Body of pancreas (tissue), 4 donors: ENCODE data around the gene DGKI. TPM values are rescaled to one million over a fixed set of nuclear protein-coding genes. Genes with fewer than 3 reads are reported as not detected.

Experiments
- ATAC-seq: fragments of 150-250 bp; one replicate; pipeline ENCODE4 v1.9.1; 2016
- DNase-seq, 4 donors: peaks; one replicate each; pipeline ENCODE4 v3.0.0-alpha.2; 2019
- H3K27ac ChIP-seq, 4 donors: fragments of 200-600 bp; sonication (generic); 1 replicate in 3 of 4; 2 replicates in 1 of 4; pipeline versions ENCODE4 v1.5.1 to v1.6.1; 2016 to 2019; ENCODE audit warnings: mild to moderate bottlenecking in 1 of 4, mixed read lengths in 1 of 4, moderate library complexity in 1 of 4
- H3K27me3 ChIP-seq, 2 donors: fragments of 200-600 bp; sonication (generic); one replicate each; pipeline ENCODE4 v1.6.0; 2016; ENCODE audit warnings: mild to moderate bottlenecking in 1 of 2
- H3K36me3 ChIP-seq, 2 donors: fragments of 200-600 bp; sonication (generic); replicated peaks in 1 of 2; 2 replicates each; pipeline ENCODE4 v1.5.1; 2016; ENCODE audit warnings: low read depth in 2 of 2; ENCODE audit not compliant: insufficient read depth in 1 of 2
- H3K4me1 ChIP-seq: fragments of 200-600 bp; sonication (generic); one replicate; pipeline ENCODE4 v1.6.0; 2016
- H3K4me3 ChIP-seq, 2 donors: fragments of 200-600 bp; sonication (generic); 1 replicate in 1 of 2; 2 replicates in 1 of 2; pipeline ENCODE4 v1.5.1; 2016 to 2019
- H3K9me3 ChIP-seq, 3 donors: fragments of 200-600 bp; sonication (generic); 1 replicate in 2 of 3; 2 replicates in 1 of 3; pipeline ENCODE4 v1.5.1; 2016
- CTCF ChIP-seq, 7 experiments: fragments of 450-650 bp in 4 of 7; fragments of 200-600 bp in 3 of 7; sonication (generic) in 3 of 7; IDR thresholded peaks; one replicate each; pipeline ENCODE4 v1.5.1; 2016 to 2019; ENCODE audit warnings: antibody characterized with exemption in 7 of 7
- POLR2A ChIP-seq, 3 donors: fragments of 450-650 bp; IDR thresholded peaks; one replicate each; pipeline ENCODE4 v1.6.1; 2016; ENCODE audit warnings: antibody characterized with exemption in 3 of 3, mild to moderate bottlenecking in 2 of 3
- WGBS, 2 donors: methylation state at CpG; one replicate each; pipeline ENCODE4 v1.1.5; 2017; 5-methylcytosine and 5-hydroxymethylcytosine counted together
- intact Hi-C: fragments of 100-400 bp; cut with DNase I; formaldehyde crosslinking; loops from one replicate; pipeline ENCODE4 v1.15.1; 2023
- total RNA-seq, 2 donors: library from RNA; depleted of rRNA; stranded (reverse); fragments of >200 nt; gene quantifications; one replicate each; pipeline ENCODE4 v1.1.0, GENCODE V29; 2016

The DGKI gene
- total RNA-seq, 2 donors from 2014 or later: 2.6 TPM; not detected in 1

- Histone ChIP-seq H3K9me3 (no peaks in the 10 kb centered on the region), H3K27ac (no peak overlapping the region), H3K4me3 (no peak overlapping the region), H3K36me3 (no peaks in the 10 kb centered on the region), H3K4me1 (no peaks in the 10 kb centered on the region), H3K27me3 (no peaks in the 10 kb centered on the region)
- intact Hi-C loops: no loop called here
- DNase-seq (no peak), ATAC-seq (no peak)
- no peak for TF ChIP-seq CTCF (IDR thresholded peaks at IDR 0.05)
- TF ChIP-seq POLR2A (IDR thresholded peaks at IDR 0.05): no peak
- WGBS, 2 donors: 49 to 50% methylated on average over 2 of the region's 2 CpGs
These were observed 339.7 kb downstream of the DGKI start for GRCh38 chr7:137507096-137507495.

DNA sequence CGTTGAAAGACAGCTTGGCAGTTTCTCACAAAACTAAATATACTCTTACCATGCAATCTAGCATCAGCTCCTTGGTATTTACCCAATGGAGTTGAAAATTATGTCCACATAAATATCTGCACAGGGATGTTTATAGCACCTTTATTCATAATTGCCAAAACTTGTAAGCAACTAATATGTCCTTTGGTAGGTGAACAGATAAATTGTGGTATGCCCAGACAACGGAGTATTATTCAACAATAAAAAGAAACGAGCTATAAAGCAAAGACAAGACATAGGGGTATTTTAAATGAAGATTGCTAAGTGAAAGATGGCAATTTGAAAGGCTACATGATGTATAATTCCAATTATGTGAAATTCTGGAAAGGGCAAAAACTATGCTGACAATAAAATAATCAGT lies 340.7 kb downstream of the DGKI start:
- intact Hi-C loops: no loop called here
- Histone ChIP-seq H3K36me3 (no peaks in the 10 kb centered on the region), H3K9me3 (no peaks in the 10 kb centered on the region), H3K4me1 (no peaks in the 10 kb centered on the region), H3K27ac (no peak overlapping the region), H3K4me3 (no peak overlapping the region), H3K27me3 (no peaks in the 10 kb centered on the region)
- 49 to 58% methylated on average over 3 of the region's 3 CpGs for WGBS, 2 donors
- TF ChIP-seq POLR2A (IDR thresholded peaks at IDR 0.05) (no peak), CTCF (IDR thresholded peaks at IDR 0.05) (no peak)
- DNase-seq: no peak
- no peak for ATAC-seq

DNA sequence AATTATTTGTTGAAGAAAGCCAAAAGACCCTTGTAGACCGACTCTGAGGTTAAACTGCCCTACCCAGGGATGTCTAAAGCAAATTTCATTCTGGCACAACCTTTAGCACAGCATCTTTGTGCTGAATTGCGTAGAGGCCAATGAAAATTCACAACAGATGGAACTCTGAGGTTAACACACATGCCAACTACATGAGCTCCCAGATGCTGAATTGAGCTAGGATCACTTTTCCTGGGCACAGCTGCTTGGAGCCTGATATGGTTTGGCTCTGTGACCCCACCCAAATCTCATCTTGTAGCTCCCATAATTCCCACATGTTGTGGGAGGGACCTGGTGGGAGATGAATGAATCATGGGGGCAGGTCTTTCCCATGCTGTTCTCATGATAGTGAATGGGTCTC lies 345.2 kb downstream of the DGKI start:
- ATAC-seq (no peak), DNase-seq (no peak)
- intact Hi-C loops: no loop called here
- Histone ChIP-seq H3K9me3 (peaks cover 0 to 6% (median 0%) of the 10 kb centered on the region in 3 donors), H3K27ac (no peak overlapping the region), H3K4me3 (no peak overlapping the region), H3K4me1 (no peaks in the 10 kb centered on the region), H3K27me3 (no peaks in the 10 kb centered on the region), H3K36me3 (no peaks in the 10 kb centered on the region)
- TF ChIP-seq POLR2A (IDR thresholded peaks at IDR 0.05) (no peak), CTCF (IDR thresholded peaks at IDR 0.05) (no peak)
- WGBS, 2 donors: 54 to 61% methylated on average over 2 of the region's 2 CpGs

DNA sequence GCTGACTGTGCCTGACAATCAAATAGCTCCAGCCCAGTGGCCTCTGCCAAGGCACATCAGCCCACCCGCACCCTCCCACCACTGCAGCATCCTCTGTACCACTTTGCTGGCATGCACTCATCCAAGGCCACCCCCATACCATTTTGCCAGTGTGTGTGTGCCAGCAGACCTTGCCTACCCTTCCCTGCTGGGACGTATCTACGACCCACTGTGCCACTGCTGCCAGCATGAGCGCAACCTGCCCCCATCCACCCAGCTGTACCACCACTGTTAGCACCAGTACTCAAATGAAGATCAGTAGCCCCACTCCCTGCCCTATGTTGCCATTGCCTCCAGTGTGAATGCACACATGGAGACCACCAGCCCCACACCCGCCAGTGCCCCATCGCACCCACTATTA lies 353.9 kb downstream of the DGKI start:
- Histone ChIP-seq H3K27me3 (no peaks in the 10 kb centered on the region), H3K36me3 (no peaks in the 10 kb centered on the region), H3K27ac (no peak overlapping the region), H3K4me3 (no peak overlapping the region), H3K9me3 (peaks cover 0 to 32% (median 0%) of the 10 kb centered on the region in 3 donors), H3K4me1 (no peaks in the 10 kb centered on the region)
- 79 to 85% methylated on average over 6 of the region's 6 CpGs for WGBS, 2 donors
- TF ChIP-seq CTCF (IDR thresholded peaks at IDR 0.05): no peak
- TF ChIP-seq POLR2A (IDR thresholded peaks at IDR 0.05): no peak
- DNase-seq (no peak), ATAC-seq (no peak)
- intact Hi-C loops: no loop called here

DNA sequence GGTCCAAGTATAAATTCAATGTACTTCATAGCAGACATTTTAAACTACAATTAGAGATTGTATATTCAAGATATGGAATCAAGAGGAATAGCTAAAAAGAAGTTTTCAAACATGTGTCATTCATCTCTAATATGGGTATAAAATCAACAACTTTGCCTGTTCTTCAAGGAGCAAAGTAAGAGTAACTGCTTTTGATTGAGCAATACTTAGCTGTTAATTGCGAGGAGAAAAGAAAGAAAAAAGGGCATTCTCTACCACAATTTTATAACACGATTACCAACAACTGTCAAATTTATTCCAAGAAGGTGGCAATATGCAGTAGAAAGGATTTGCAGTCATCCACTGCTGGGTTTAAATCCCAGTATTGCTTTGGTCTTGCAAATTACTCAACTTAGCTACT lies 356.9 kb downstream of the DGKI start:
- no peaks in the 10 kb centered on the region for H3K36me3 ChIP-seq
- no peaks in the 10 kb centered on the region for H3K27me3 ChIP-seq
- no peaks in the 10 kb centered on the region for H3K4me1 ChIP-seq
- peaks cover 0 to 17% (median 0%) of the 10 kb centered on the region in 3 donors for H3K9me3 ChIP-seq
- intact Hi-C loops: no loop called here
- TF ChIP-seq POLR2A (IDR thresholded peaks at IDR 0.05) (no peak), CTCF (IDR thresholded peaks at IDR 0.05) (no peak)
- no peak for DNase-seq
- no peak overlapping the region for H3K27ac ChIP-seq
- WGBS, 2 donors: 63 to 73% methylated on average over 2 of the region's 2 CpGs
- ATAC-seq: no peak
- H3K4me3 ChIP-seq: no peak overlapping the region
